ENCODE measurements around the gene NTNG1.

The NTNG1 gene

DNA sequence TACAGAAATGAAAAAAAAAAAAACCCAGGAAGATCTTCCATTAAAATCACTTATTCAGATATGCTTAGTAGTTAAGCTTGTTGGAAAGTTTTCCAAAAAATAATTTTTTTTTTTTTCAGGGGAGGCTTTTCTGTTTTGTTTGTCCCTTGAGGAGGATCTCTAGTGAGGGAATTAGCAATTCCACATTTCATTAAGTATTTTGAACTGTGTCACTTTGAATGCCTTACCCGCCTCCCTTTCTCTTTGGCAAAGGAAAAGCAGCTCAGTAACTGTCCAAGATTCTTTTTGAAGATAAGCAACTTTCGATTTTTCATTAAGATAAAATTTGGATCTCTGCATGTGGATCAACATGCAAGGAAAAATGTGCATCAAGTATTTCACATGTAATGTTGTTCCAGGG is 1.8 kb downstream of the NTNG1 start:
- no peak for DNase-seq (ENCODE audit: low spot score)
- TF ChIP-seq, protein P1, sequence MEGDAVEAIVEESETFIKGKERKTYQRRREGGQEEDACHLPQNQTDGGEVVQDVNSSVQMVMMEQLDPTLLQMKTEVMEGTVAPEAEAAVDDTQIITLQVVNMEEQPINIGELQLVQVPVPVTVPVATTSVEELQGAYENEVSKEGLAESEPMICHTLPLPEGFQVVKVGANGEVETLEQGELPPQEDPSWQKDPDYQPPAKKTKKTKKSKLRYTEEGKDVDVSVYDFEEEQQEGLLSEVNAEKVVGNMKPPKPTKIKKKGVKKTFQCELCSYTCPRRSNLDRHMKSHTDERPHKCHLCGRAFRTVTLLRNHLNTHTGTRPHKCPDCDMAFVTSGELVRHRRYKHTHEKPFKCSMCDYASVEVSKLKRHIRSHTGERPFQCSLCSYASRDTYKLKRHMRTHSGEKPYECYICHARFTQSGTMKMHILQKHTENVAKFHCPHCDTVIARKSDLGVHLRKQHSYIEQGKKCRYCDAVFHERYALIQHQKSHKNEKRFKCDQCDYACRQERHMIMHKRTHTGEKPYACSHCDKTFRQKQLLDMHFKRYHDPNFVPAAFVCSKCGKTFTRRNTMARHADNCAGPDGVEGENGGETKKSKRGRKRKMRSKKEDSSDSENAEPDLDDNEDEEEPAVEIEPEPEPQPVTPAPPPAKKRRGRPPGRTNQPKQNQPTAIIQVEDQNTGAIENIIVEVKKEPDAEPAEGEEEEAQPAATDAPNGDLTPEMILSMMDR (IDR thresholded peaks at IDR 0.05; ENCODE audit: extremely low read depth, missing control alignments) = no peak

DNA sequence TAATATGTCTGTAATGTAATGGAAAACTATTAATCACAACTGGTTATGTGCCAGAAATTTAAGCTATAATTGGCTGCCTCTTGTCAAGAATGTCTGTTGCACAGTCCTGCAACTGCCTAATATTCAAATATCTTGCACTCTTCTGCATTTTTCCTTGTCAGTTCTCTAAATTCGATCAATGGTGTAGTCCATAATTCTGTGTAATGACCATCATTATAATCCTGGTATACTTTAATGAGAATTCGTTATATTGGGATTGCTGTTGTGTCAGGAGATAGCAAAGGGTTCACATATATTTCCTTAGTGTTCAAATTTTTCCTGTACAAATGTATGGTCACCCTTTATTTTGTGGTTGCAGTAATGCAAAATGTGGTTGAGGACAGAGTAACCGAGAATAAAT is 4.8 kb downstream of the NTNG1 start:
- DNase-seq (ENCODE audit: low spot score) = no peak
- TF ChIP-seq, protein P1 (IDR thresholded peaks at IDR 0.05; ENCODE audit: extremely low read depth, missing control alignments) = no peak

DNA sequence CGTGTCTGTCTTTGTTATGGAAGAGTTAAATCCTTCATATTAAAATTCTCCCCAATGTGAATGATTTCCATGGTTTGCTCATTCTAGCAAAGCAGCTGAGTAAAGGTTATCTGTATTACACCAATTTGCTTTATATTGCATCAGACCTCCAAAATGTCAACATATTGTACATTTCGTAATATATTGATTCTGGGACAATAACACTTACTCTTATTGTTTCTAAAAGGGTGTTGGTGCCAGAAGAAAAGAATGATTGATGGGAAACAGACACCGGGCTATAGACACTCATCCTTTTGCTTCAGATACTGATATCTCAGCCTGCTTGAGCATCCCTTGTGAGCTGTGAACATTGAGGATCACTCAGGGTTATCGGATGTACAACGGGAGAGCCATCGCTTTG is 7.0 kb downstream of the NTNG1 start:
- TF ChIP-seq, protein P1 (IDR thresholded peaks at IDR 0.05; ENCODE audit: extremely low read depth, missing control alignments) = no peak
- DNase-seq (ENCODE audit: low spot score) = no peak

DNA sequence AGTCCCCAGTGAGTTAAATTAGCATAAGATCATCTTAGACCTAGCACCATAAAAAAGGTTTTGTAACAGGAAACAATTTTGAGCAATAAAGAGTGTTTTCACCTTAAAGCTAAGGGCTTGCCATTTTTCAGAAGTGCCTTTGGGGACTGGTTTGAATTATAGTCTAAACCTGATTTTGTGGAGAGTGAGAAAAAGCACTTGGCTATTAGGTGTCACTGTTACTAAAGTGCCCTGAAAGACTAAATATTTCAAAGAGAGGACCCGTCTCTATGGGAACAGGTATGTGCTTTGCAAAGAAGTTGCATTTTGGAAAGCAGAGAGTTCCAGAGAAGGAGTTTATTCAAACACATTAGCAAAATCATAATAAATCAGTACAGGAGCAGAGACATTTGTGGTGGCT is 9.1 kb downstream of the NTNG1 start:
- TF ChIP-seq, protein P1 (IDR thresholded peaks at IDR 0.05; ENCODE audit: extremely low read depth, missing control alignments) = no peak
- DNase-seq (ENCODE audit: low spot score) = no peak

DNA sequence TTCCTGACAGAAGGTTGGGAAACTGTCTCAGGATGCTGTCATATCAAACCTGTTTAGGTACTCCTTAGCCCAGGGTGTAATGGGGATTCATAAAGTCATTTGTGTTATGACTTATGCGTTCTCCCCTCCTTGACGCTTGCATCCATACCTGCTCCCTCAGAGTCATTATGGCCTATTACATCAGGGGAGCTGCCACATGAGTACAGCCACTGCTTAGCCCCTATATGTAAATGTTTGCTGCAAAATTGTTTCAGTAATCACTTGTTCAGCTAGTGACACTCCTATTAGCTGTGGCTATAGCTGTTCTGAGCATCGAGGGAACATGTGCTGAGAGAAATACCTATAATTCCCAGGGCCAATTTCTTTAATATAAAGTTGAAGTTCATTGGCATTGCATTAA is 10.5 kb downstream of the NTNG1 start:
- TF ChIP-seq, protein P1 (IDR thresholded peaks at IDR 0.05; ENCODE audit: extremely low read depth, missing control alignments) = no peak
- no peak for DNase-seq (ENCODE audit: low spot score)

DNA sequence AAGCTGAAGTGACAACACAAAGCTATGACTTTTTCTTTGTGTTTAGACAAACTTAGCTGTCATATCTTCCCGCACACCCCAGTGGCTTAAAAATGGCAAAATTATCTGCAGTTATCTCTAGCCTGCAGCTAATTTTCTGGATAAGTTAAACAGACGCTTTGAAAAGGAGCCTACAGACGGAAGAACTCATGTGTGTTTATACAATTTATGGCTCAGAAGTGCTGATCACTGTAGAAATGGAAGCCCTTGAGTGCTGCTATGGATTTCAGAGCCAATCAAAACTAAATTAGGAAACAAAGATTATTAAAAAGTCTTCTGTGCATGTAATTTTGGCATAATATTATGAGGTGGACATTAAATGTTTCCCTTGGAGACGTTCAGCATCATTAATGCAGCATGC is 11.6 kb downstream of the NTNG1 start:
- DNase-seq (ENCODE audit: low spot score) = no peak
- TF ChIP-seq, protein P1 (IDR thresholded peaks at IDR 0.05; ENCODE audit: extremely low read depth, missing control alignments) = no peak

DNA sequence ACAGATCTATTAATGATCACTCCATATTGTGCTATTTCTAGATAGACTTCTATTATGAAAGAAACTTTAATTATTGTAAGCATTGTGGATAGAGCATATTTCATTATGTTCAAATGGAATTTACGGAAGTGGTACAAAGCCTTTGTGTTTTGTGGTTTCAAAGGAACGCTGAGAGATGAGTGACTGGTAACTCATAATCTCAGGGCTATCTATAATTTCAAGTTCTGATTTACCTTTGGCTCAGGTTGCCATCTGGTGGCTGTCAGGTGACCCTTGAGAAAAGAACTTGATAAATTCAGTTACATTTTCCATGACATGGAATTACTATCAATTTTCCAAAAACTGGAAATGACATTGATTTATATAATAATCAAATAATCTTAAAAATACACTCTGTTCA is 12.2 kb downstream of the NTNG1 start:
- DNase-seq (ENCODE audit: low spot score) = no peak
- TF ChIP-seq, protein P1 (IDR thresholded peaks at IDR 0.05; ENCODE audit: extremely low read depth, missing control alignments) = no peak

Measured in GM20000 (cell line).